ENCODE measurements around the gene C6orf89.

GRCh38 chr6:36946526-36946925 lies 60.8 kb downstream of the C6orf89 start:
- no peak for TF ChIP-seq CTCF (IDR thresholded peaks at IDR 0.05)
- TF ChIP-seq POLR2A (IDR thresholded peaks at IDR 0.05) = no peak

Data from Peyer's patch (tissue), 4 donors.